ENCODE results near the gene SIMC1. TPM values are rescaled to one million over a fixed set of nuclear protein-coding genes. Genes with fewer than 3 reads are reported as not detected.

SIMC1 gene
- total RNA-seq, 2 experiments from 2014 or later, result 21.5 to 21.9 TPM

GRCh38 chr5:176369934-176370711, 131.9 kb downstream of the SIMC1 start:
- TF ChIP-seq, protein P1, sequence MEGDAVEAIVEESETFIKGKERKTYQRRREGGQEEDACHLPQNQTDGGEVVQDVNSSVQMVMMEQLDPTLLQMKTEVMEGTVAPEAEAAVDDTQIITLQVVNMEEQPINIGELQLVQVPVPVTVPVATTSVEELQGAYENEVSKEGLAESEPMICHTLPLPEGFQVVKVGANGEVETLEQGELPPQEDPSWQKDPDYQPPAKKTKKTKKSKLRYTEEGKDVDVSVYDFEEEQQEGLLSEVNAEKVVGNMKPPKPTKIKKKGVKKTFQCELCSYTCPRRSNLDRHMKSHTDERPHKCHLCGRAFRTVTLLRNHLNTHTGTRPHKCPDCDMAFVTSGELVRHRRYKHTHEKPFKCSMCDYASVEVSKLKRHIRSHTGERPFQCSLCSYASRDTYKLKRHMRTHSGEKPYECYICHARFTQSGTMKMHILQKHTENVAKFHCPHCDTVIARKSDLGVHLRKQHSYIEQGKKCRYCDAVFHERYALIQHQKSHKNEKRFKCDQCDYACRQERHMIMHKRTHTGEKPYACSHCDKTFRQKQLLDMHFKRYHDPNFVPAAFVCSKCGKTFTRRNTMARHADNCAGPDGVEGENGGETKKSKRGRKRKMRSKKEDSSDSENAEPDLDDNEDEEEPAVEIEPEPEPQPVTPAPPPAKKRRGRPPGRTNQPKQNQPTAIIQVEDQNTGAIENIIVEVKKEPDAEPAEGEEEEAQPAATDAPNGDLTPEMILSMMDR (IDR thresholded peaks at IDR 0.05), result no peak
- peaks cover 20% of the 10 kb centered on the region for H3K36me3 Mint-ChIP-seq (ENCODE audit: low read depth)
- ChIA-PET POLR2A (interaction anchor here (1.2 to 1.8 kb wide), 3 partner anchors 8 to 17 kb away, joined by 3 to 7 read pairs (median 4); partner anchors contain the start of gene KIAA1191), CTCF (no interaction called here)
- no peak for ATAC-seq
- H3K27me3 Mint-ChIP-seq, result no peaks in the 10 kb centered on the region
- intact Hi-C loops (cut with micrococcal nuclease), result no loop called here
- no peak overlapping the region for H3K4me3 Mint-ChIP-seq
- H3K9me3 Mint-ChIP-seq, result no peaks in the 10 kb centered on the region
- H3K27ac Mint-ChIP-seq, result no peak overlapping the region
- no peak for DNase-seq
- peaks cover 12% of the 10 kb centered on the region for H3K4me1 Mint-ChIP-seq (ENCODE audit: low read depth)

GRCh38 chr5:176371621-176372539, 133.7 kb downstream of the SIMC1 start:
- Mint-ChIP-seq H3K9me3 (no peaks in the 10 kb centered on the region), H3K4me3 (no peak overlapping the region), H3K4me1 (ENCODE audit: low read depth) (peaks cover 7% of the 10 kb centered on the region), H3K27ac (no peak overlapping the region), H3K36me3 (ENCODE audit: low read depth) (peaks cover 21% of the 10 kb centered on the region), H3K27me3 (no peaks in the 10 kb centered on the region)
- ATAC-seq, result no peak
- TF ChIP-seq, protein P1 (IDR thresholded peaks at IDR 0.05), result no peak
- DNase-seq, result no peak
- intact Hi-C loops (cut with micrococcal nuclease), result no loop called here
- POLR2A ChIA-PET, result interaction anchor here (0.6 to 2.1 kb wide), 5 partner anchors 11 to 236 kb away, joined by 3 to 13 read pairs (median 5); no protein-coding TSS in a partner anchor
- CTCF ChIA-PET, result interaction anchor here (0.8 to 0.9 kb wide), 2 partner anchors 9 to 12 kb away, joined by 3 read pairs; no protein-coding TSS in a partner anchor

DNA sequence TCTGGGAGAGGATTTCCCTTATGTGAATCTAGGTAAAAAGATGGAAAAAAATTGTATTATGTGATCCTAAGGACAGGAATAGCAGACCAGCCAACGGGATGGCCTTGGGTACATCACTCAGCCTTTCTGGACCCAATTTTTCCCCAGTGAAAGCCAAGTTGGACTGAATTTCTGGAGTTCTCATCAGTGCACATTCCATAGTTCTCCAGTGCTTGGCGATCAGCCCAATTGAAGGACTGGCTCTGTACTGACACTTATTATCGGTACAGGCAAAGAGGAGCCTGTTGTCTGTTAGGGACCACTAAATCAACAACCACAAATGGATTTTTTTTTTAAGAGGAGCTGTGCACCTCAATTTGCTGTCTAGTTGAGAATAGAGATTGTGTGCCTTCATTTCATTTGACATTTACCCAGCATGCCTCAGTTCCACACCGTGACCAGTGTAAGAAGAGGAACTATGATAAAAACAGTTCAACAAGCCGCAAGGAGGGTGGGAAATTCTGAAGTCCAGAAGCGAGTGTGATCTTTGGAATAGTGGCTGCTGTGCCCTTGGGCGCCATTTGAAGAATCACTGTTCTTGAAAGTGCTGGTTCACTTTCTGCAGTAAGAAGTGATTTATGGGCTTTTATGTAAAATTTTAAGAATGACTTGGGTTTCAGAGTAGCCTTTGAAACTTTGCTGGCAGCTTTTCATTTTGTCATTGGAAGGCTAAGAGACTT, 135.0 kb downstream of the SIMC1 start:
- ATAC-seq (no peak), DNase-seq (no peak)
- CTCF ChIA-PET, result interaction anchor here (0.9 kb wide), 1 partner anchor 8 kb away, joined by 3 read pairs; no protein-coding TSS in a partner anchor
- Mint-ChIP-seq H3K36me3 (ENCODE audit: low read depth) (peaks cover 14% of the 10 kb centered on the region), H3K27ac (no peak overlapping the region), H3K27me3 (no peaks in the 10 kb centered on the region), H3K9me3 (no peaks in the 10 kb centered on the region), H3K4me1 (ENCODE audit: low read depth) (no peaks in the 10 kb centered on the region), H3K4me3 (no peak overlapping the region)
- intact Hi-C loops (cut with micrococcal nuclease), result no loop called here
- POLR2A ChIA-PET, result interaction anchor here (2.1 kb wide), 1 partner anchor 10 kb away, joined by 13 read pairs; no protein-coding TSS in a partner anchor
- TF ChIP-seq, protein P1 (IDR thresholded peaks at IDR 0.05), result no peak

GRCh38 chr5:176379881-176380280, 141.7 kb downstream of the SIMC1 start:
- CTCF ChIA-PET, result interaction anchor here (0.7 kb wide), 1 partner anchor 25 kb away, joined by 3 read pairs; no protein-coding TSS in a partner anchor
- DNase-seq, result no peak
- peaks cover 2% of the 10 kb centered on the region for H3K4me1 Mint-ChIP-seq (ENCODE audit: low read depth)
- no peaks in the 10 kb centered on the region for H3K27me3 Mint-ChIP-seq
- H3K36me3 Mint-ChIP-seq (ENCODE audit: low read depth), result peaks cover 51% of the 10 kb centered on the region
- intact Hi-C loops (cut with micrococcal nuclease), result no loop called here
- H3K27ac Mint-ChIP-seq, result no peak overlapping the region
- ATAC-seq, result no peak
- no peak overlapping the region for H3K4me3 Mint-ChIP-seq
- POLR2A ChIA-PET, result interaction anchor here (1.3 to 4.0 kb wide), 2 partner anchors 8 to 18 kb away, joined by 4 to 14 read pairs; partner anchors contain the start of genes HIGD2A, KIAA1191 and NOP16
- no peaks in the 10 kb centered on the region for H3K9me3 Mint-ChIP-seq
- TF ChIP-seq, protein P1 (IDR thresholded peaks at IDR 0.05), result no peak

Data from activated CD8-positive, alpha-beta T cell treated with anti-CD3 and anti-CD28 coated beads for 36 hours (primary cell).